HCT116 (cell line): ENCODE data around the gene ERCC6. TPM values are rescaled to one million over a fixed set of nuclear protein-coding genes. Genes with fewer than 3 reads are reported as not detected.

Experiments
- ATAC-seq: fragments of 200-7000 bp; cut with Tn5 transposase; 2 replicates; pipeline ENCODE4 v1.9.1; 2020; ENCODE audit warnings: mild to moderate bottlenecking, moderate library complexity
- BruUV-seq: library from RNA; stranded (reverse); fragments of 400-500 nt; replicated peaks from 2 replicates; lab custom pipeline; 2021; lab: Mats Ljungman, UMichigan
- CTCF ChIA-PET: fragments of 300-600 bp; sonication (Branson Sonifier 250); formaldehyde crosslinking; loops from one replicate; lab custom pipeline; 2021; ENCODE audit warnings: antibody characterized with exemption; lab: Charles Lee
- POLR2A ChIA-PET: fragments of 300-600, 350-600 bp; sonication (Branson Sonifier 250); formaldehyde crosslinking; loops from one replicate; lab custom pipeline; 2021; ENCODE audit warnings: antibody characterized with exemption; lab: Charles Lee
- RAD21 ChIA-PET, 2 experiments: fragments of 300-600 bp; sonication (Branson Sonifier 250); formaldehyde crosslinking; loops; one replicate each; lab custom pipeline; 2023; ENCODE audit warnings: low total read pairs in 2 of 2; ENCODE audit not compliant: uncharacterized antibody in 2 of 2, unreplicated experiment in 2 of 2, low non-redundant PET in 1 of 2; lab: Charles Lee
- DNase-seq: peaks from one replicate; pipeline ENCODE4 v3.0.0-alpha.2; 2010; ENCODE audit warnings: low read depth, low spot score
- H2AFZ ChIP-seq: fragments of 200-600 bp; shearing (Covaris generic), sonication (generic); 2 replicates; pipeline ENCODE4 v1.6.1; 2017; ENCODE audit warnings: low read depth, mixed run types, mixed read lengths, antibody characterized with exemption, low read length; ENCODE audit not compliant: poor library complexity, severe bottlenecking
- H3K27ac ChIP-seq: 2 replicates; pipeline ENCODE4 v1.5.1; 2012; ENCODE audit warnings: low read depth, low read length
- H3K27me3 ChIP-seq: fragments of 200-600 bp; sonication (generic); 2 replicates; pipeline ENCODE4 v1.6.1; 2016; ENCODE audit warnings: mixed run types, low read length, mixed read lengths; ENCODE audit not compliant: insufficient read depth
- H3K36me3 ChIP-seq, 2 experiments: fragments of 200-500 bp in 1 of 2; fragments of 200-600 bp in 1 of 2; sonication (Bioruptor generic) in 1 of 2; sonication (generic) in 1 of 2; 2 replicates each; pipeline versions ENCODE4 v1.5.1 to v1.6.1; 2014 to 2016; ENCODE audit warnings: low read length in 2 of 2, inconsistent platforms in 1 of 2, mixed read lengths in 1 of 2, mixed run types in 1 of 2; ENCODE audit not compliant: insufficient read depth in 2 of 2, control insufficient read depth in 1 of 2
- H3K4me1 ChIP-seq, 2 experiments: fragments of 200-600 bp in 1 of 2; sonication (generic) in 1 of 2; 2 replicates each; pipeline versions ENCODE4 v1.5.1 to v1.6.1; 2012 to 2017; ENCODE audit warnings: low read length in 2 of 2, inconsistent platforms in 1 of 2, mild to moderate bottlenecking in 1 of 2, mixed read lengths in 1 of 2, mixed run types in 1 of 2, moderate library complexity in 1 of 2; ENCODE audit not compliant: insufficient read depth in 2 of 2, control insufficient read depth in 1 of 2
- H3K4me2 ChIP-seq: fragments of 200-600 bp; sonication (generic); 2 replicates; pipeline ENCODE4 v1.6.1; 2017; ENCODE audit warnings: mixed run types, low read length, mixed read lengths
- H3K4me3 ChIP-seq, 2 experiments: fragments of 200-600 bp in 1 of 2; sonication (generic) in 1 of 2; replicated peaks in 1 of 2; 2 replicates each; pipeline ENCODE4 v1.5.1; 2011 to 2016; ENCODE audit warnings: low read length in 2 of 2, control low read depth in 1 of 2, low read depth in 1 of 2, mild to moderate bottlenecking in 1 of 2, mixed read lengths in 1 of 2, mixed run types in 1 of 2
- H3K79me2 ChIP-seq: fragments of 200-600 bp; sonication (generic); 2 replicates; pipeline ENCODE4 v1.6.1; 2017; ENCODE audit warnings: mild to moderate bottlenecking, mixed run types, low read length, moderate library complexity, mixed read lengths; ENCODE audit not compliant: insufficient read depth
- H3K9ac ChIP-seq: fragments of 200-600 bp; sonication (generic); 2 replicates; pipeline ENCODE4 v1.6.1; 2016; ENCODE audit warnings: low read length, mixed read lengths
- H3K9me2 ChIP-seq: fragments of 200-600 bp; sonication (generic), shearing (Covaris generic); 2 replicates; pipeline ENCODE4 v1.6.1; 2017; ENCODE audit warnings: mixed run types, mild to moderate bottlenecking, moderate library complexity; ENCODE audit not compliant: insufficient read depth
- H3K9me3 ChIP-seq, 2 experiments: fragments of 200-500 bp in 1 of 2; fragments of 200-600 bp in 1 of 2; sonication (Bioruptor generic) in 1 of 2; sonication (generic) in 1 of 2; 2 replicates each; pipeline ENCODE4 v1.6.1; 2014 to 2017; ENCODE audit warnings: low read length in 2 of 2, mixed read lengths in 2 of 2, inconsistent platforms in 1 of 2, low read depth in 1 of 2, mild to moderate bottlenecking in 1 of 2, mixed run types in 1 of 2, moderate library complexity in 1 of 2; ENCODE audit not compliant: control insufficient read depth in 1 of 2, insufficient read depth in 1 of 2
- H4K20me1 ChIP-seq: fragments of 200-600 bp; sonication (generic), shearing (Covaris generic); 2 replicates; pipeline ENCODE4 v1.6.1; 2017; ENCODE audit warnings: mixed run types, mild to moderate bottlenecking, moderate library complexity; ENCODE audit not compliant: insufficient read depth
- ATF3 ChIP-seq: IDR thresholded peaks from 2 replicates; pipeline ENCODE4 v1.6.1; 2012
- CTCF ChIP-seq, 3 experiments: fragments of 200-600 bp in 1 of 3; sonication (generic) in 1 of 3; IDR thresholded peaks in 2 of 3; conservative IDR thresholded peaks in 1 of 3; 2 replicates each; pipeline ENCODE4 v1.5.1; 2012 to 2017; ENCODE audit warnings: low read depth in 2 of 3, low read length in 2 of 3, antibody characterized with exemption in 1 of 3, borderline replicate concordance in 1 of 3, control low read depth in 1 of 3, mild to moderate bottlenecking in 1 of 3, mixed read lengths in 1 of 3, mixed run types in 1 of 3, moderate library complexity in 1 of 3; ENCODE audit not compliant: insufficient read depth in 1 of 3
- EZH2phosphoT487 ChIP-seq: fragments of 200-600 bp; IDR thresholded peaks from 2 replicates; pipeline ENCODE4 v1.6.1; 2018; ENCODE audit warnings: antibody characterized with exemption, borderline replicate concordance
- FOSL1 ChIP-seq: IDR thresholded peaks from 2 replicates; pipeline ENCODE4 v1.6.1; 2012; ENCODE audit warnings: low read depth
- MAX ChIP-seq: IDR thresholded peaks from 2 replicates; pipeline ENCODE4 v1.6.1; 2012
- POLR2AphosphoS5 ChIP-seq: IDR thresholded peaks from 2 replicates; pipeline ENCODE4 v1.6.1; 2011; ENCODE audit warnings: mild to moderate bottlenecking, low read depth, low read length, moderate library complexity
- REST ChIP-seq: IDR thresholded peaks from 2 replicates; pipeline ENCODE4 v1.6.1; 2012; ENCODE audit warnings: low read depth
- SIN3A ChIP-seq: IDR thresholded peaks from 2 replicates; pipeline ENCODE4 v1.6.1; 2012; ENCODE audit warnings: low read depth
- SP1 ChIP-seq: IDR thresholded peaks from 2 replicates; pipeline ENCODE4 v1.6.1; 2012; ENCODE audit warnings: low read depth
- TCF7L2 ChIP-seq: IDR thresholded peaks from 2 replicates; pipeline ENCODE4 v1.7.0; 2011; ENCODE audit warnings: borderline replicate concordance, inconsistent platforms; ENCODE audit not compliant: insufficient read depth, insufficient read length; ENCODE audit errors: extremely low read depth
- ZBTB33 ChIP-seq: IDR thresholded peaks from 2 replicates; pipeline ENCODE4 v1.6.1; 2011; ENCODE audit warnings: mild to moderate bottlenecking, low read length, moderate library complexity; ENCODE audit not compliant: insufficient replicate concordance; ENCODE audit errors: extremely low read depth
- ZFX ChIP-seq: fragments of 450-650 bp; IDR thresholded peaks from 2 replicates; pipeline ENCODE4 v1.6.1; 2017
- intact Hi-C: fragments of 100-400 bp; cut with micrococcal nuclease; formaldehyde crosslinking; loops from 2 replicates; pipeline ENCODE4 v1.10.0; 2022
- total RNA-seq: library from RNA; stranded (reverse); gene quantifications from one replicate; pipeline ENCODE4 v1.2.1, GENCODE V29; 2021; ENCODE audit not compliant: unreplicated experiment

The ERCC6 gene
- total RNA-seq, 1 experiment from 2014 or later, result 16.4 TPM

GRCh38 chr10:49497358-49497757 is 41.6 kb downstream of the ERCC6 start:
- ChIA-PET POLR2A (no interaction called here), CTCF (no interaction called here), RAD21 (no interaction called here)
- intact Hi-C loops, result no loop called here
- Histone ChIP-seq H3K9me2 (no peaks in the 10 kb centered on the region), H3K9me3 (no peaks in the 10 kb centered on the region), H2AFZ (no peak overlapping the region), H3K4me3 (no peak overlapping the region), H3K79me2 (no peaks in the 10 kb centered on the region), H3K4me1 (no peaks in the 10 kb centered on the region), H3K27me3 (no peaks in the 10 kb centered on the region), H3K36me3 (no peaks in the 10 kb centered on the region), H4K20me1 (no peaks in the 10 kb centered on the region), H3K4me2 (no peak overlapping the region), H3K27ac (no peak overlapping the region), H3K9ac (no peak overlapping the region)
- TF ChIP-seq TCF7L2 (no peak), ATF3 (no peak), FOSL1 (no peak), EZH2phosphoT487 (no peak), ZFX (no peak), POLR2AphosphoS5 (no peak), ZBTB33 (no peak), REST (no peak), CTCF (IDR thresholded peaks at IDR 0.05 in 2 of 3, conservative IDR thresholded peaks at IDR 0.05 in 1 of 3; ENCODE audit: borderline replicate concordance in 1 of 3, insufficient read depth in 1 of 3, low read depth in 2 of 3, low read length in 2 of 3) (no peak), SIN3A (no peak), MAX (no peak), SP1 (no peak)
- no TSS peak for BruUV-seq
- no peak for DNase-seq
- ATAC-seq, result no peak
